Cardiac fibroblast (primary cell): Measurements from ENCODE around the gene AMH.

Experiments used
- DNase-seq, 2 donors: peaks; one replicate each; pipeline versions ENCODE4 v3.0.0 to v3.0.0-alpha.2; 2010; ENCODE audit warnings: low read depth in 2 of 2
- H3K4me3 ChIP-seq, 2 donors: replicated peaks in 1 of 2; 1 replicate in 1 of 2; 2 replicates in 1 of 2; pipeline ENCODE4 v1.5.1; 2011; ENCODE audit warnings: low read depth in 2 of 2, low read length in 2 of 2, mild to moderate bottlenecking in 2 of 2, moderate library complexity in 1 of 2
- TF ChIP-seq, protein P1 (sequence below): IDR thresholded peaks from one replicate; pipeline ENCODE4 v1.5.1; 2011; ENCODE audit warnings: low read depth, mild to moderate bottlenecking, low read length, inconsistent platforms

AMH gene

DNA sequence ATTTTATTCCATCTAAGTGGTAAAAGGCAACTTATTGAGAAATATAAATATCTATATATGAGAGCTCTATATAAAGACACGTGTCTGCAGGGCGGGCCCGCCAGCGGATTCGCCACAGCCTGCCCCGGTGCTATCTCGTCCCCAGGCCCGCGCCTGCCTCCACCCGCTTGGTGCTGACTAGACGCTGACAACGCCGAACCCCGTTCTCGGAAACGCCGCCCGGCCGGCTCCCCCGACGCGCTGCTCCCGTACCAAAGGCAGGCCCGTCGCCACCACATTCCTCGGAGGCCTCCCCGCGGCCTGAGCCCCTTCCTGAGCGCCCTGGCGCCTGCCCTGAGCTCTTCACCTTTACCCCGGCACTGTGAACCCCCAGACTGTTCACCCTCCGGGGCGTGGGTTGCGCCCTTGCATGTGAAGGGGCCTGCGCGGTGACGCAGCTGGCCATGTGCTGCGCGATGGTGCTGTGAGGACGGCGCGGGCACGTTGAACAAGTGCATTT, 19.0 kb upstream of the AMH start:
- no peak for DNase-seq
- TF ChIP-seq, protein P1, sequence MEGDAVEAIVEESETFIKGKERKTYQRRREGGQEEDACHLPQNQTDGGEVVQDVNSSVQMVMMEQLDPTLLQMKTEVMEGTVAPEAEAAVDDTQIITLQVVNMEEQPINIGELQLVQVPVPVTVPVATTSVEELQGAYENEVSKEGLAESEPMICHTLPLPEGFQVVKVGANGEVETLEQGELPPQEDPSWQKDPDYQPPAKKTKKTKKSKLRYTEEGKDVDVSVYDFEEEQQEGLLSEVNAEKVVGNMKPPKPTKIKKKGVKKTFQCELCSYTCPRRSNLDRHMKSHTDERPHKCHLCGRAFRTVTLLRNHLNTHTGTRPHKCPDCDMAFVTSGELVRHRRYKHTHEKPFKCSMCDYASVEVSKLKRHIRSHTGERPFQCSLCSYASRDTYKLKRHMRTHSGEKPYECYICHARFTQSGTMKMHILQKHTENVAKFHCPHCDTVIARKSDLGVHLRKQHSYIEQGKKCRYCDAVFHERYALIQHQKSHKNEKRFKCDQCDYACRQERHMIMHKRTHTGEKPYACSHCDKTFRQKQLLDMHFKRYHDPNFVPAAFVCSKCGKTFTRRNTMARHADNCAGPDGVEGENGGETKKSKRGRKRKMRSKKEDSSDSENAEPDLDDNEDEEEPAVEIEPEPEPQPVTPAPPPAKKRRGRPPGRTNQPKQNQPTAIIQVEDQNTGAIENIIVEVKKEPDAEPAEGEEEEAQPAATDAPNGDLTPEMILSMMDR = no peak
- no peak overlapping the region for H3K4me3 ChIP-seq

DNA sequence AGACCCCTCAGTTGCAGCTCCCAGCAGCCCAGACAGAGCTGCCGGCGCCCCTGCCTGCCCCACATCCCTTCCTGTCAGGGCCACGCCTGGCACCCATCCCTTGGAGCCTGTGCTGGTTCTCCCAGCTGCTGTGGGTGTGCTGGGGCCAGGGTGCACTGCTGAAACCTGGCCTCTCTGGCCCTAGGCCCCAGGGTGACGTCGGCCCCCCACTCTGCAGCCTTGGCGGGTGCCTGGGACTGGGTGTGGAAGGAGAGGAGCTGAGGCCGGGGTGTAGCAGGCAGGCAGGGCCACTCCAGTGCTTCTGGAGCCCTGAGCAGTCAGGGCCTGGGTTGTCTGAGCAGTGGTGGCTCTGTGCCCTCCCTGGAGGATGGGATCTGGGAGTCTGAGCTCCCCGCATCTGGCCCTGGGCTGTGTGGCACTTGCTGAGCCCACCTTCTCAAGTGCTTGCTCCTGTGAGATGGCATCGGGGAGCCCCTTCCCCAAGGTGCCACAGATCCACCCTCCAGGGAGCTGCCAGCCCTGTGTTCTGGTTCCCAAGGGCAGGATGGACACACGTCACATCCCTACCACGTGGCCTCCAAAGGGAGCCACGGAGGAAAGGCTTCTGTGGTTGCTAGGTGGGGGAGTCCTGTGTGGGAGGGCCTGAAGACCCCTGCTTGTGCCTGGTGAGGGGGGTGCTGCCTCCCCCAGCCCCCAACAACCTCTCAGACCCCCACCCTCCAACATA, 18.2 kb upstream of the AMH start:
- TF ChIP-seq, protein P1 = no peak
- no peak for DNase-seq
- no peak overlapping the region for H3K4me3 ChIP-seq

DNA sequence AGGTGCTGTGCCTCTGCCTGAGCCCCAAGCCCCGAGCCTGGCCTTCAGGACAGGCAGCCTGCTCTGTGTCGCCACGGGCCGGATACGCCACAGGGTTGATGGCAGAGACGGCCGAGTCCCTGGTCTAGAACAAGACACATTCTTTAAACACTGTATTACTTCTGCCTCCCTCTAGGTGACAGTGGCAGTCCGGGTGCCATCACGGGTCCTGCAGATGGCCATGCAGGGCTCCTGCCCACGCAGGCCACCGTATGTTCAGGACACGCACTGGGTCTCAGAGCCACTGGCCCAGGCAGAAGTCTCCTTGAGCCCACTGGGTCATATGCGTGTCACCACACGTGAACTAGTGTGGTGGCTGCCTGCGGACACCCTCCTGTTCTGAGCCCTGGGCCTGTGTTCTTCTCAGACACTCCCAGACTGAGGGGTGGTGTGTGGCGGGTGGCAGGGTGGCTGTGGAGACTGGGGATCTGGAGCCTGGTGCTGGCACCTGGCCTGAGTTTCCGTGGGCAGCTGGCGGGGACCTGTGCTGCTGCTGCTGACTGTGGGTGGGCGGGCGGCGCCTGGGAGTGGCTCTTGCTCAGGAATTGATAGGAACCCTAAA, 17.4 kb upstream of the AMH start:
- H3K4me3 ChIP-seq = no peak overlapping the region
- TF ChIP-seq, protein P1 = no peak
- no peak for DNase-seq

DNA sequence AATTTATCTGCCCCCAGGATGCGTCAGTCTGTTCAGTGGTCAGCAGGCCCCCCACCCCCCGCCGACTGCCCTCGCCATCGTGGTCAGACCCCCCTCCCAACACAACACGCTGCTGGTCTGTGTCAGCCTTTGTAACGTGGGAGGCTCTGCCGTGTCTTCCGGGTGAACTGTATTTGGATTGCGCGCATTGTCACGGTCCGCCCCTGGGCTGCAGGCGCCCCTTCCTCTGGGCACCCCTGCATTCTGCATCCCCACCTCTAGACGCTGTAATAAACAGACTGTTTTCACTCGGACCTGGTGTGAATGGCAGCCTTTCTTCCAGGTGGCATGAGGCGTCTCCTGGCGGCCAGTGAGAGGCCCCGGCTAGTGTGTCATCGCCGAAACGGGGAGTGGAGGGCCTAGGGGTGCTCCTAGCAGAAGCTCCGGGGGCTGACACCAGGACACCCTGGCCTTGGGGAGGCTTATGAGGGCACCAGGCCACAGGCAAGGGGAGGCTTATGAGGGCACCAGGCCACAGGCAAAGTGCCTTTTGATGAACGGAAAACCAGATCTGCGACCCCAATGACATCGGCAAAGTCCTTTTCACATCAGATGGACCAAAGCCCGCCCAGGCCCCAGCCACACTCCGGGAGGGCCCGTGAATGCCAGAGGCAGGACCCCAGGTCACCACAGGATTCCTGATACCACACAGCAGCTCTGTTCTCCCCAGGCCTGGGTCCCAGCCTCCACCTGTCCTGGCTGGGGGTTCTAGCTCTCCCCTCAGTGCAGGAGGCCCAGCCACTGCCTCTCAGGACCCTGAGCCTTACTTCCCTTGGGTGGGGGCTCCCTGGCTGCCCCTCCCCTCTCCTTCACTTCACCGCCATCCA, 16.6 kb upstream of the AMH start:
- H3K4me3 ChIP-seq = no peak overlapping the region
- TF ChIP-seq, protein P1 = no peak
- DNase-seq = no peak

DNA sequence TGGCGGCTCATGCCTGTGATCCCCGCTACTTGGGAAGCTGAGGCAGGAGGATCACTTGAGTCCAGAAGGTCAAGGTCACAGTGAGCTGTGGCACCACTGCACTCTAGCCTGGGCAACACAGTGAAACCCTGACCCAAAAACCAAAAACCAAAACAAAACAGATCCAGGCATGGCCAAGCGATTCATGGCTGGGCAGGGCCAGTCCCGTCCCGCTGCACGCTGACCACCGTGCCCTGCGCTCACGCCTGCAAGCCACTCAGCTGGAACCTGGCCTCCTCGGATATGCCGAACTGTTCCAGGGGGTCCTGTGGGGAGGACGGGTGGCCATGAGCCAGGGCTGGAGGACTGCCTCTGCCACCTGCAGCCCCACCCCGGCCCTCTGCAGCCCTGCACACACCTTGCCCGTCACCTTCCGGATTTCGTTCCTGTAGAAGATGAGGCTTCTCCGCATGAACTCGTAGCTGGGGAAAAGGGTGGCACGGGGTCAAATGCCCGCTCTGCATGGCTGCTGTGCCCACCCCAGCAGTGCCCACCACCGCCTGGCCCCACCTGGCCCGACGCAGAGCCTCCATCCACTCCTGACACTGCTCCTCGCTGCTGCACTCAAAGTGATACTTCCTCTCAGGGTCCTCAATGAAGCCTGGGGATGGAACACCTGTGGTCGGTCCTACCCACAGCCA, 15.4 kb upstream of the AMH start:
- DNase-seq = no peak
- no peak overlapping the region for H3K4me3 ChIP-seq
- TF ChIP-seq, protein P1 = no peak

DNA sequence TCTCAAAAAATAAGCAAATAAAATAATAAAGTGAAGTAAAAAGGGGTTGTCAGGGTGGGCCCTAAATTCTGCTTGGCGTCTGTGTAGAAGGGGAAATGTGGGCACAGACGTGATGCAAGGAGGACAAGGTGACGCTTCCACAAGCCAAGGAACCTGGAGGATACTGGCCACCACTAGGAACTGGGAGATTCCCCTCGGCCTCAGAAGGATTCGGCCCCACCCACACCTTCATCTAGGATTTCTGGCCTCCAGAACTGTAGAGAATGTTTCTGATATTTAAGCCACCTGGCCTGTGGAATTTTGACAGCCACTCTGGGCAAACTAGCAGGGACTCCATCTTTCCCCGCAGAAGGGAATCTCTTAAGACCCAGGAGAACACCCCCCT, 14.1 kb upstream of the AMH start:
- TF ChIP-seq, protein P1 = no peak
- DNase-seq = no peak
- peak overlapping the region; percentile 69 to 77 for H3K4me3 ChIP-seq
